ENCODE measurements around the gene VAV3.
A peak's percentile ranks its signal among the peaks of the same experiment; 100 is the strongest.

Gene VAV3

DNA sequence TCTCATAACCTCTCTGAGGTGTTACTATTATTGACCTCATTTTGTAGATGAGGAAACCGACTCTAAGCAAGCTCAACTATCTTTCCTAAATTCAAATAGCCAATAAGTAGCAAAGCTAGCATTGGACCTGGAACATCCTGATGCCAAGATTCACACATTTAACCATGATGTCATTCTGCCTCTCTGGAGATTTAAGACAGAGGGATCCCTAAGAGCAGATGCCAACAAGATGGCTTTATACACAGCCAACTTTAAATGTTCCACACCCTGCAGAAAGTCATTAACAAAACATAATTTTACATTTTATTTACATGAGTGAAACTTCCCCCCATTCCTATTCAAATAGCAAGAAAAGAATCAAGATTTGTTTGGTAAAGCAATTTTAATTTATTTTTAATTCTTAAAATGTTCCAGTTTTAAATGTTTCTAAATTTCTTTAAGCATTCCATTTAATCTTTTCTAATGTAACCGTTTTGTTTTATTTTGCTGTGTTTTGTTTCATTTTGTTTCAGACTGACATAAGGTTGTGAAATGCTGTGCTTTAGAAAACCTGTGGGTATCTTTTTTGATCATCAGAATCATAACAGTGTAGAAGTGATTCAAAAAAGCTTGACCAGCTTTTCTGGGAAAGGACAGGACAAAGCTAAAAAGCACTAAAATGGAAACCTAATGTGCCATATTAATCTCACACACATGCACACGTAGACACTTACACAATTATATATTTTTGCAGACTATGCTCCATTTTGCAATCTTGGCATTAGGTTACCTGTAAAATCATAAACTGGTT is 7.6 kb upstream of the VAV3 start:
- DNase-seq (ENCODE audit: low spot score), result no peak

DNA sequence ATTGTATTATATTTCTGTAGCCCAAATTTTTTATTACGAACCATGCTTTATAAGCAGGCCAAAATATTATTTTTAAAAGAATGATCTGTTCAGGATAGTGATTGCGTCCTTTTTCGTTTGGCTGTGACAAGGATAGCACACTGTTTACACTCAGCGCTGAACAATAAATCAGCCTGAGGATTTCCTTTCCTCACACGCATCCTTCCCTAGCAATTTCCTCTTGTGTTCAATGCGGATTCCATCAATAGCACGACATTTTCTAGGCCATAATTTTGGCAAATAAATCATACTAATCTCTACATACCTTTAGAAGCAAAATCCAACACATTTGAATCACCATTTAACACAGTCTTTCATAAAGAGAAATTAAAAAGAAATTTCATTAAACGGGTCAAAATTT is 1.6 kb upstream of the VAV3 start:
- DNase-seq (ENCODE audit: low spot score), result peak; percentile 81

DNA sequence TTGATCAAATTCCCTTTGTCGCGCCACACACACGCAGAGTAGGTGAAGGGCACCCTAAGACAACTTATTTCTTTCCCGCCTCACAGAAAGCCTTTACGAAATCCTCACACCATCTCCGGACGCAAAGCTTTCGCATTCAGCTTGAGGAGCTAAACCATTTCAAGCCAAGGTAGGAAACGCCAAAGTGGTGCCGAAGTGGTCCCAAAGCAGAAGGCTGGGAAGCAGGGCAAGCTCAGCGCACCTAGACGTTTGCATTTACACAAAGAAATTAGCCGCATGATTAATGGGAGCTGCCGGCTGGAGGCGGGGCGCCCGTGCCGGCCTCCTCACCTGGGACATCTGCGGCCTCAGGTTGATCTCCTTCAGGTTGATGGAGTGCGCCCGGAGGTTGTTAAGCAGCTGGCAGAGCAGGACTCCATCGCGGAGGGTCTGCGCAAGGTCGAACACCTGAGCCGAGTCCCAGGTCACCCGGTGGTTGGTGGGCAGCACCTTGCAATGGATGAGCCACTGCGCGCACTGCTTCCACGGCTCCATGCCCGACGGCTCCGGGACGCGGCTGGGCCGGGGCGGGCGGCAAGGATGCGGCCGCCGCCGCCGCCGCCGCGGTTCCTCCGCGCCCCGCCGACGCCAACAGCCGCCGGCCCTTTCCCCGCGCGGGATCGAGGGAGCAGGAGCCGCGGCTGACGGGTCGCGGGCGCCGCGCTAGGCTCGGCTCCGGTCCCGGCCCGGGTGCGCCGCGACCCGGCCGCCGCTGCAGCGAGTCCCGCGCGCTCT is 457 bp downstream of the VAV3 start:
- DNase-seq (ENCODE audit: low spot score), result no peak

DNA sequence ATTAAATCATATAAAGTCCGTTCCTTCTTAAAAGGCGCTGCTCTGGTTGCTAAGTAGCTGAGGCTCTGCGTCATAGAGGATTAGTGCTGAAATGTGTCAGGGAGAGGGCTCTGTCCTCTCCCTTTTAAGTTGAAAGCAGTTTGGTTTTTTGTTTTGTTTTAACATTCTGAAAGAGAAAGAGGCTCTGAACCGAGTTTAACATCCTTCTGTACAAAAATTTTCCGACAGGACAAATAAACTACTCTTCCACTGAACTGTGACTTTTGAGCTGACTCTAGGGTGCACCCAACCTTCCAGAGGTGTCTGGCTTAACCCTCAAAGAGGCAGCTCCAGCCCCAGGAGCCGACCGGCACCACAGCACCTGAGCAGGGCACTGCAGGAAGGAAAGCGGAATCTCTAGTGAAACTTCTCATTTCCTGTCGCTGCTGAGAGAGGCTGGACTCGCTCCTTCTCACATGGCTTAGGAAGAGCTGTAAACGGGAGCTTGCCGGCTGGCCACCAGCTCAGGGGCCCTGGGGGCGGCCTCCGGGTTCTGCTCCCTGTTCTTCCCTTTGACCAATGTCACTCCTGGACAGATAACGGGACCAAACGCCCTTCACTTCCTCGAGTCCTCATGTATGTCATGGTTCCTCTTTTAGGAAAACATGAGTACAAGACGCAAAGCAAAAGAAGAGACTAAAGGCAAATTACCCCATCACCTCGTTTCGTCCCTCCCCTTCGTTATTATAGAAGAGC is 1.2 kb downstream of the VAV3 start:
- no peak for DNase-seq (ENCODE audit: low spot score)

DNA sequence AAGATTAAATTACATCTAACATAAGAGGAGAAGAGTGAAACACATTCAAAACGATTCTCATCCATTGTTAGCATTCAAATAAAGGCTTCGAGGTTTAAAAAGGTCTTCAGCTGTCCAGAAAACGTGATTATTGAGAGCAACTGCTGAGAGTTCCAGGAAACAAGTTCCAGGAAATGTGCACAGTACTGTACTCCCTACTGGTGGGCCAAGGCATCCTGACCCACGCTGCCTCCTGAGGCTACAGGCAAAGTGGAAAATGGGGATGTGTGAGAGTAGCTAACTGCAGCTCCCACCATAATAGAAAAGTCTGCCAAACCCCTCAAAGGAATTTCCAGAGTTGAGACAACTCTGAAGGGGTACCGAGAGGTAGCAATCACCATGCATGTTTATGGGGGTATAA is 2.0 kb downstream of the VAV3 start:
- no peak for DNase-seq (ENCODE audit: low spot score)

DNA sequence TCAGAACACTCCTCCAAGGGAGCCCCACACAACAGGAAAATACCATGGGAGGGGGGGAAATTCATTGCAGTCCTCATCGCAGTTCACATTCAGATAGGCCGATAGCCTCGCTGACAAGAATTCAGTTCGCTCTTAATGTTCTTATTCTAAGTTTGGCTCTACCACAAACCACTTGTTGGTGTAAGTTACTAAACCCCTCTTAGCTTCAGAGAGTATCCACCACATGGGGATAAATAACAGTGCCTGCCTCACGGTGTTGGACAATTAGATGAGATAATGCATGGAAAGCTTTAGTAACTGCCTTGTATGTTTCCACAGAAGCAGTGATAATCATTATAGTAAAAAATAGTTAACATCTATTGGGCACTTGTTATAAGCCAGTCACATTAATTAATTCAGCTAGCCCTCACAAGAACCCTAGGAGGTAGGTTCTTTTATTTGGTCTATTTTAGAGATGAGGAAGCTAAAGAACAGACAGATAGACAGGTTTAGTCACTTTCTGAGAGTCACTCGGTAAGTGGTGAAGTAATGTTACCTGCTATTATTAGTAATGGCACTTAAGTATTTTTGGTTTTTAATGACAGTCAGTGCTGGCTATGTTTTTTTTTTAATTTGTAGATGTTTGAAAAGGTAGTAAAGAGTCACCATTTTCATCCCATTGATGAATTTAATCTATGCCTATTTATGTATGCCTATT is 10.1 kb downstream of the VAV3 start:
- no peak for DNase-seq (ENCODE audit: low spot score)

DNA sequence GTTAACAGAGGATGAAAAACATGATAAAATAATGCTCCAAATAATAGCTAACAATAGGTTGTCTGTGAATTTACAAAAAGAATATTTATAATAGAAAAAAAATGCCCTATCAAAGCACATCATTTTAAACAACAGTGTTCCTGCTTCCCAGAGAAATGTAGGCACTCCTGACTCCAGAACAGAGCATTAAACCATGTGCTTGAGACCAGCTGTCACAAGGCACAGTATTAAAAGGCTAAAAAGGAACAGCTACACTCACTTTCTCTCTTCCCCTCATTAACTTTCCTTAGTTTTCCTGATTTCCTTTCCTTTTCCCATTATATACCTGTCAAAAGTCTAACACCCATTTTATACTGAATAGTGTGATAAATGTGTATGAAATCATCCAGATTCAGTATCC is 10.9 kb downstream of the VAV3 start:
- DNase-seq (ENCODE audit: low spot score), result no peak

DNA sequence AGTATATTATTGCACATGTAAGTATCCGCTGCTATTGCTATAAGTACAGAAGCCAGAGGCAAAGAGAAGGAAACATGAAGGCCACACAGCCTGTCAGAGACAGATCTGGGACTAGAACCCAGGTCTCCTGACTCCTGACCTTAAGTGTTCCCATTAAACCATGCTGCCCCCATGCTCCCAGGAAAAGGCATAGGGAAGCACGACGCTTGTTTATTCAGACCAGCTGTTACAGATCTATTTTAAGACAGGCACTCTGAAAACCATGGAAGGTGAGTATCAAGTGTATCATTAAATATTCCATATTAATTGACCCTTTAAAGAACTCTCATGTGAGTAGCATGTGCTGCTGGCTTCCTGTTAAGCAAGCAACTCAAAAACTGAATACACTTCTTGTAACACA is 11.4 kb downstream of the VAV3 start:
- no peak for DNase-seq (ENCODE audit: low spot score)

DNA sequence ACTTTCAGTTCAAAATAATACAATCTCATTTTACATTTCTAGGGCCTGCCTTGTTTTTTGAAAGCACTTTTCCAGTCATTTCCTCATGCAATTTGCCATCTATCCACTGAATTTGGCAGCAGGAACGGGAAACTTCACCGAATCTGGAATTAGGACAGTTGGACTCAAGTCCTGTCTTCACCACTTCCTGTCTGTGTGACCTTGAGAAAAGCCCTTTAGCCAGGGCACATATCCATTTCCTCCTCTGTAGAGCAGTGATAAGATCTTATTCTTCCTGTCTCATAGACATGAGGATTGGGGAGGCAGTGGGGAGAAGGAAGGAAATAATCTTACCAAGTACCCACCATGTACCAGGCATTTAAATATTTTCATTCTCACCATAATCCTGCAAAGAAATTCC is 12.0 kb downstream of the VAV3 start:
- no peak for DNase-seq (ENCODE audit: low spot score)

DNA sequence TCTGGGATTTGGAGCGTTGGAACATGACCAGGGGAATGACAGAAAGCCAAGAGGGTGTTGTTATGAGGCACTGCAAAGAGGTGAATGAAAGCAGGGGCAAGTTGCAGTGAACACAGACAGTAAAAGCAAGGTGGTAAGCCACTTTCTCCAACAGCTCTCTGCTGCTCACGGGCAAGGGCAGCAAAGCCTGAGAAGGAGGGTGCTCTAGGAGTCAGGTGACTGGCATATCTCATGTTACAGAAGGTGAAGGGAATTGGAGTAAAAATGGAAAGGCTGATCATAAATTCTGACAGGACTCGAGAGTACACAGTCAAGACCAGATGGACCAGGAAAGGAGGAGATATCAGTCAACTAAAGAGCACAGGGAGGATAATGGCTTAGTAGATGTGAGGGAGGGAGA is 14.5 kb downstream of the VAV3 start:
- no peak for DNase-seq (ENCODE audit: low spot score)

DNA sequence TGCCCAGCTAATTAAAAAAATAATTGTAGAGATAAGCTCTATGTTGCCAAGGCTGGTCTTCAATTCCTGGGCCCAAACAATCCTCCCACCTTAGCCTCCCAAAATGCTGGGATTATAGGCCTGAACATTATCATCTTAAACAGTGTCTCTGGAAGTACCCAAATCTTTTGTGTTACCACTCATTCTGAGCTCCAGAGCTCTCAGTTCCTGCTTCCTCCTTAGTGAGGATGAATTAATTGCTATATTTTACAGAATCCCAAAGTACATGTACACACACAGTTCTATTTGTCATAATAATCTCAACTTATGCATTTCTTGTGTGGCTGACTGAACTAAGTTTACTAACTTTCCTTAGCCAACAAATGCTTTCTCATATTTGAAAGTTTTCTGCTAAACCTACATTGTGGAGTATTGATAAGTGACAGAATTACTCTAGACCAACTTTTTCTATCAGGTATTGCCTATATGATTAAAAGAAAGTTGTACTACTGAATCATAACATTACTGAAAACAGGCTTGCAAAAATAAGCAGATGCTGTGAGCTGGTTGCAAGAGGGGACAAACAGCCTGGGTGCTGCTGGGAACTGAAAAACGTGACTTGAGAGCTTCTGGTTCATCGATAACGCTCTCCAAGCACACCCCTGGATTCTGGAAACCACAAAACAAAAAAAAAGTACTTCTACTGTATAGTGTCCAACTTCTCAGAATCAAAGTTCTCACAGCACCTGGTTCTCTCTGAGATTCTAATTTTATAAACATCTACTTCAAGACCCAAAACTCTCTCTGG is 15.3 kb downstream of the VAV3 start:
- DNase-seq (ENCODE audit: low spot score), result no peak

DNA sequence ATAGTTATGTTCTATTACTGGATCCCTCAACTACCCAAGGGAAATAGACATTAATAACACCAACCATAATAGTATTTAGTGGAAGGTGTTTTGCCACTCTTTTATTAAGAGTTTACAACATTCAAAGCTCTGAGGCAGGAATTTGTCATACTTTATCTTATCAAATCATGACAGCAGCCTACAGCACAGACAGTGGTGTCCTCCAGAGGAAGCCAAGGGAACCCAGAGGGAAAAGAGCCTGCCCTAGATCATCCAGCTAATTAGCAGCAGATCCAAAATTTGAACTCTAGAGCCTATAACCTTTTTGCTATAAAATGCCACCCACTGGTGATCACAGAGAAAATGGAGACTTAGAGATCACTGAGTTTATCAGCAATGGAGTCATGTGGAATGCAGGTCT is 18.2 kb downstream of the VAV3 start:
- no peak for DNase-seq (ENCODE audit: low spot score)

DNA sequence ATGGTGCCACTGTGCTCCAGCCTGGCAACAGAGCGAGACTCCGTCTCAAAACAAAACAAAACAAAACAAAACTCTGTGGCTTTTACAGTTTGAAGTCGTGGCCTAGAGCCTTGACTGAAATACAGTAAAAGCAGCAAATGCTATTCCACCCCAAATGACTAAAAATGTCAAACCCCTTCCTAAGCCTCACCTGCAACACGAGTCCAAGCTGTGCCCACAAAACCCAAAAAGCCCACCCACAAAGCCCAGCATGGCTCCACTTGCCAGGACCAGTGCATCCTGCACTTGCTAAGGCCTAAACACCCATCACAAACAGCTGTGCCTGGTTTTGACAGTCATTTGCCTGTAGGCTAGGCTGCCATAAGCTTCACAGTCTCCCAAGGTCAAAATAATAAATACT is 21.3 kb downstream of the VAV3 start:
- DNase-seq (ENCODE audit: low spot score), result no peak

DNA sequence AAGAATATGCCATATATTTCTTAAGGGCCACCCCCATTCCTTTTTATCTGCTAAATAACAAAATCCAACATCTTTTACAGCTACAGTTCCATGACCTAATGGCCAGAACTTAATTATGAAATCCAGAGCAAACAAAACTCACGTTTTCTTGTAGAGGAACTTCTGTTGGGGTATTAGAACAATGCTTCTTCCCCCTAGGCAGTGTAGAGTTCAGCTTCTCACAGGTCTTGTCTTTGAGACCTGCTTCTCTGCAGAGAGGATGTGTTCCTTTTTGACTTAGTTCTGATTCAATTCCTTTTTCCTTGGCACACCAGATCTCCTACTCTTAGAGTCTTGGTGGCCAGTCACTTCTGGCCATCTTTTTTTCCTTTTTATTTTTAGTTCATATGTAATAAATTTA is 22.2 kb downstream of the VAV3 start:
- DNase-seq (ENCODE audit: low spot score), result no peak

DNA sequence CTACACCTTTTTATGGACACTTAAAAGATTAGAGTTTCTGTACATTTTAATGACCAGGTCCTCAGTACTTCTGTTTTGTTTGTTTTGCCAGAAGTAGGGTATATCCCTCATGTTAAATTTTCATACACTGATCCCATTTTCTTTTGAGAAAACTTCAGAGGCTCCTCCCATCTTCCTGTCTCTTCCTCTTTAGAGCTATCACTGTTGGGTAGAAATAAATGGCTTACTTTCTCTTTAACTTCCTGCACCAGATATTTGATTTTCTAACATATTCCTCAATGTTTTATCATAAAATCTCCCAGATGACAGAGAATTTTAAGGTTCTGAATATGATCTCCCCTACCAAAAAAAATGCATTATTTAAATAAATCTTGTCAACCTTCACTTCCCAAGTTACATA is 23.4 kb downstream of the VAV3 start:
- DNase-seq (ENCODE audit: low spot score), result no peak

DNA sequence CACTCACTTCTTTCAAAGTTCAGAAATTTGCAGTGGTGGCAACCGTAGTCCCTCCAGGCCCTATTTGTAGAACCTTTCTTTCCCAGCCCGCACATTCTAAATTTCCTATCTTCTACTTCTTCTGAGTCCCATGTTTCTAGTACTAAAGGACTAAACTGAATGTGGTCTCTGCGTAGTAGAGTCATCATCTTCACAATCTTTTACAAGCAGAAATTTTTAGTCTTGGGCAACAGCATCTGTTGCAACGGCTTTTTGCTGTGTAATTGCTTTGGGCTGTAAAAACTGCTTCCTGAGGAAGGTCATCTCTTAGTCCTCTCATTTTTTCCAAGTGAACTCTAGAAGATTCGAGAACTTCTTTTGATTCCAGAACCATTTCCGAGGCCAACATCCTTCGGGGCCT is 23.9 kb downstream of the VAV3 start:
- no peak for DNase-seq (ENCODE audit: low spot score)

DNA sequence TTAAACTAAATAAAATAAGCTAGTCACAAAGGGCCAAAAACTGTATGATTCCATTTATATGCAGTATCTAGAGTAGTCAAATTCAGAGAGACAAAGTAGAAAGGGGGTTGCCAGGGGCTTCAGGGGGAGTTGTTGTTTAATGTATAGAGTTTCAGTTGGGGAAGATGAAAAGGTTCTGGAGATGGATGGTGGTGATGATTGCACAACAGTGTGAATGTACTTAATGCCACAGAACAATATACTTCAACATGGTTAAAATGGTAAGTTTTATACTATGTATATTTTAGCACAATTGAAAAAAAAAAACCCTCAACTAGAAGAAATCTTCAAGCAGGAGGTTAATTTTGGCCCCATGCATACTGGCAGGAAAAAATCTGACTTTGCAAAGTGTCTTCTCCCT is 24.3 kb downstream of the VAV3 start:
- no peak for DNase-seq (ENCODE audit: low spot score)

DNA sequence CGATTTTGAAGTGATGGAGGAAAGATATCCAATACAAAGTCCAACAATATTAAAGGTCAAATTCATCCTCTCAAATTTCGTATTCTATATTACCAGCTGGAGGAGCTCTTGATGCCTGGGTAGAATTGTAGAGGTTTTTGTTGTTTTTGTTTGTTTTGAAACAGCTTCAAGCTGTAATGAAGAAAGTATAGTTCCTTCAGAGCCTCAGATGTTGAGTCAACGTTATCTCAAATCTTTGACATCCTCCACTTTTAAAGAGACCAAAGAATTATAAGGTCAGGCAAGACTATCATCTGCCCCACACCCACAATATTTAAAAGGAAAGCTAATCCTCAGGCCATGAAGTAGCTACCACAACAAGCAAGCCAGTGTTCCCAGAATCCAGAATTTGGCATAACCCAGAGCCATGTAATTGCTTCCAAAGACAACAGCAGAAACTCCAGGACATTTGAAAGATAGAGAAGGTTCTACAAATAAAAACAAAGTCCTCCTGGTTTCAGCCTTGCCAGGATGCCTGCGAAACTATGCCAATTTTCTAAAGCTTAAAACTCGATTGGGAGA is 24.9 kb downstream of the VAV3 start:
- no peak for DNase-seq (ENCODE audit: low spot score)

DNA sequence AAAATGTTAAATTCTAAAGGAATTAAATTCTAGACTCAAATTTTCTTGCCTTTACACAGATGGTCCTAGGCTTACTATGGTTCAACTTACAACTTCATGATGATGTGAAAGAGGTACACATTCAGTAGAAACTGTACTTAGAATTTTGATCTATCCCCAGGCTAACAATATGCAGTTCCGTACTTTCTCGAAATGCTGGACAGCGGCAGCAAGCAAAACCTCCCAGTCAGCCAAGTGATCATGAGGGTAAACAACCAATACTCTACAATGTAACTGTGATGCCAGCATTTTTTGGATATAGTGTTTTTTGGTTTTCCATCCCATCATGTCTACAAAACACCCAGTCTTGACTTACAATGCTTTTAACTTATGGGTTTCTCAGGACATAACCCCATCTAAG is 25.7 kb downstream of the VAV3 start:
- no peak for DNase-seq (ENCODE audit: low spot score)

DNA sequence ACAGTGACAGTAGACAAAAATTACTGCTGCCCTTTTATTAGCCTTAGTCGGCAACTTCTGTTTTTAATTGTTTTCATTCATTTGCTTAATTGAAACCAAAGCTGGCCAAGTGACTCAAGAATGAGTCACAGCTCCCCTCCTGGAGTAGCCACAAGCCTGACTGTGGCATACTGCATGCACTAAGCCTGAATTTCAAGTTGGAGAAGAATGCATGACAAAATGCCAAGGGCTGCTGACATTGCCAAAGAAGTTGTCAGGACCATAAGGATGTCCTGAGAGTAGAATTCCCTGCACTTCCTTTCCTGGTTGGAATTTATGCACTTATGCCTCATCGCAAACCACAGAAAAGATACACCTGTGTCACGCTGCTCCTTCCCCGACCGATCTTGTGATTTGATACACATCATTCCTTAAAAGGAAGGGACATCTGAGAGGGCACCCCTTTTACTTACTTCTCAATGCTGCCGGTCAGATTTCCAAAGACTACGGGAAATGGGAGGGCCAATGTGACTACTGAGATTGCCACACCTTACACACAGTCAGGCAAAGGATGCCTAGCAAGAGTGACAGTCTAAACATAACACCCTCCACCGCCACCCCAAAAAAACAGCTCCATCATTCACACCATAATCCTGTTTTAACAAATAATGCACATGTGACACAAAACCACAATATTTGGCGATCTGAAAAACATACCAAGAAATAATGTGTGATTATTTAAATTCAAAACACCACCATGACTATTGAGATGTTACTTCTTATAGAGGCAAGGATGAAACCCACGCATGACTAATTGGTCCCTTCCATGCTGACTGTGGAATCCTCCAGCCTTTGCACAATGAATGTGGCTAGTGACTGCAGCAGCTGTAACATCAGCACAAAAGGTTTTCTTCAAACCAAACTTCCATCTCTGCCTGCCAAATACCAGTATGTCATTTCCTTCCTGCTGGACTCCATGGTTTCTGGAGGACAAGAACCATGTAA is 28.2 kb downstream of the VAV3 start:
- DNase-seq (ENCODE audit: low spot score), result peak; percentile 92

Data from kidney capillary endothelial cell (primary cell).